WTC11 (cell line): ENCODE data around the gene FAAH2. TPM values are rescaled to one million over a fixed set of nuclear protein-coding genes. Genes with fewer than 3 reads are reported as not detected.
A peak's percentile ranks its signal among the peaks of the same experiment; 100 is the strongest.

ENCODE experiments used
- ATAC-seq: fragments of 200-7000 bp; cut with Tn5 transposase; 2 replicates; pipeline ENCODE4 v1.10.0; 2021; ENCODE audit warnings: mild to moderate bottlenecking, moderate library complexity
- CTCF ChIA-PET: fragments of 300-600 bp; sonication (Branson Sonifier 250); formaldehyde crosslinking; loops from one replicate; lab custom pipeline; 2021; ENCODE audit warnings: antibody characterized with exemption; lab: Charles Lee
- POLR2A ChIA-PET: fragments of 350-600 bp; sonication (Branson Sonifier 250); formaldehyde crosslinking; loops from one replicate; lab custom pipeline; 2021; ENCODE audit warnings: antibody characterized with exemption; lab: Charles Lee
- DNase-seq: peaks from one replicate; pipeline ENCODE4 v3.0.0; 2021; ENCODE audit warnings: low spot score
- H3K27ac Mint-ChIP-seq: 2 replicates; pipeline ENCODE4 v1.8.0; 2021; ENCODE audit warnings: mixed read lengths
- H3K27me3 Mint-ChIP-seq: 2 replicates; pipeline ENCODE4 v1.8.0; 2021; ENCODE audit warnings: low read depth, mild to moderate bottlenecking, moderate library complexity, mixed read lengths
- H3K36me3 Mint-ChIP-seq: 2 replicates; pipeline ENCODE4 v1.8.0; 2021; ENCODE audit warnings: mixed read lengths
- H3K4me1 Mint-ChIP-seq: 2 replicates; pipeline ENCODE4 v1.8.0; 2022; ENCODE audit warnings: mixed read lengths
- H3K4me3 Mint-ChIP-seq: 2 replicates; pipeline ENCODE4 v1.8.0; 2021; ENCODE audit warnings: mild to moderate bottlenecking, moderate library complexity, mixed read lengths
- H3K9me3 Mint-ChIP-seq: 2 replicates; pipeline ENCODE4 v1.8.0; 2021; ENCODE audit warnings: mixed read lengths
- ARID4B ChIP-seq: sonication (generic); formaldehyde crosslinking; IDR thresholded peaks from 2 replicates; pipeline ENCODE4 v1.8.0; 2023; ENCODE audit warnings: missing genetic modification reagents, mild to moderate bottlenecking, borderline replicate concordance
- ELF4 ChIP-seq: sonication (generic); formaldehyde crosslinking; IDR thresholded peaks from 2 replicates; pipeline ENCODE4 v1.8.1; 2022; ENCODE audit warnings: low read depth, mild to moderate bottlenecking, moderate library complexity, missing genetic modification reagents
- ERG ChIP-seq: fragments of 250-450 bp; sonication (Bioruptor Pico); IDR thresholded peaks from 2 replicates; pipeline ENCODE4 v1.8.0; 2021; ENCODE audit warnings: mild to moderate bottlenecking
- ESRRA ChIP-seq: sonication (generic); formaldehyde crosslinking; IDR thresholded peaks from 2 replicates; pipeline ENCODE4 v1.8.1; 2022; ENCODE audit warnings: mild to moderate bottlenecking, missing genetic modification reagents, borderline replicate concordance
- ETV6 ChIP-seq: sonication (generic); formaldehyde crosslinking; IDR thresholded peaks from 2 replicates; pipeline ENCODE4 v1.8.1; 2022; ENCODE audit warnings: mild to moderate bottlenecking, missing genetic modification reagents
- FOXP4 ChIP-seq: sonication (generic); formaldehyde crosslinking; IDR thresholded peaks from 2 replicates; pipeline ENCODE4 v1.8.0; 2022; ENCODE audit warnings: mild to moderate bottlenecking, missing genetic modification reagents
- GABPB1 ChIP-seq: sonication (generic); formaldehyde crosslinking; IDR thresholded peaks from 2 replicates; pipeline ENCODE4 v1.8.1; 2023; ENCODE audit warnings: mild to moderate bottlenecking, missing genetic modification reagents
- HMGA2 ChIP-seq: fragments of 250-450 bp; sonication (Bioruptor Pico); IDR thresholded peaks from 2 replicates; pipeline ENCODE4 v1.4.0; 2021; ENCODE audit warnings: mild to moderate bottlenecking, moderate library complexity
- IRF2 ChIP-seq: sonication (generic); formaldehyde crosslinking; IDR thresholded peaks from 2 replicates; pipeline ENCODE4 v1.8.0; 2022; ENCODE audit warnings: low read depth, missing genetic modification reagents, borderline replicate concordance
- JAZF1 ChIP-seq: fragments of 250-450 bp; sonication (Bioruptor Pico); IDR thresholded peaks from 2 replicates; pipeline ENCODE4 v1.9.0; 2021; ENCODE audit warnings: moderate library complexity, mild to moderate bottlenecking, inconsistent platforms
- JUN ChIP-seq: sonication (generic); formaldehyde crosslinking; IDR thresholded peaks from 2 replicates; pipeline ENCODE4 v1.8.0; 2023; ENCODE audit warnings: mild to moderate bottlenecking, missing genetic modification reagents
- MAX ChIP-seq: sonication (generic); formaldehyde crosslinking; IDR thresholded peaks from 2 replicates; pipeline ENCODE4 v1.8.0; 2022; ENCODE audit warnings: mild to moderate bottlenecking, missing genetic modification reagents
- NR1H2 ChIP-seq: sonication (generic); formaldehyde crosslinking; IDR thresholded peaks from 2 replicates; pipeline ENCODE4 v1.9.0; 2021; ENCODE audit warnings: mild to moderate bottlenecking, moderate library complexity, missing genetic modification reagents
- NR3C1 ChIP-seq: sonication (generic); formaldehyde crosslinking; conservative IDR thresholded peaks from 2 replicates; pipeline ENCODE4 v1.8.1; 2023; ENCODE audit warnings: low read depth, mild to moderate bottlenecking, missing genetic modification reagents
- PREB ChIP-seq: sonication (generic); formaldehyde crosslinking; IDR thresholded peaks from 2 replicates; pipeline ENCODE4 v1.8.1; 2022; ENCODE audit warnings: mild to moderate bottlenecking, missing genetic modification reagents, moderate library complexity, borderline replicate concordance
- TEAD1 ChIP-seq: sonication (generic); formaldehyde crosslinking; IDR thresholded peaks from 2 replicates; pipeline ENCODE4 v1.8.0; 2022; ENCODE audit warnings: mild to moderate bottlenecking, missing genetic modification reagents
- TP53 ChIP-seq: sonication (generic); formaldehyde crosslinking; IDR thresholded peaks from 2 replicates; pipeline ENCODE4 v1.8.1; 2023; ENCODE audit warnings: mild to moderate bottlenecking, missing genetic modification reagents
- USF2 ChIP-seq: sonication (generic); formaldehyde crosslinking; IDR thresholded peaks from 2 replicates; pipeline ENCODE4 v1.8.1; 2023; ENCODE audit warnings: mild to moderate bottlenecking, missing genetic modification reagents, moderate library complexity
- ZBTB21 ChIP-seq: sonication (generic); formaldehyde crosslinking; IDR thresholded peaks from 2 replicates; pipeline ENCODE4 v1.8.1; 2023; ENCODE audit warnings: mild to moderate bottlenecking, missing genetic modification reagents, borderline replicate concordance
- ZNF121 ChIP-seq: sonication (generic); formaldehyde crosslinking; IDR thresholded peaks from 2 replicates; pipeline ENCODE4 v1.8.0; 2023; ENCODE audit warnings: missing genetic modification reagents
- ZNF232 ChIP-seq: sonication (generic); formaldehyde crosslinking; IDR thresholded peaks from 2 replicates; pipeline ENCODE4 v1.8.0; 2022; ENCODE audit warnings: mild to moderate bottlenecking, missing genetic modification reagents
- ZNF396 ChIP-seq: fragments of 250-450 bp; sonication (Bioruptor Pico); IDR thresholded peaks from 2 replicates; pipeline ENCODE4 v1.8.0; 2021; ENCODE audit warnings: mild to moderate bottlenecking, moderate library complexity, borderline replicate concordance
- total RNA-seq: library from RNA; stranded (reverse); gene quantifications from 3 replicates; pipeline ENCODE4 v1.2.3, GENCODE V29; 2021

FAAH2 gene
- total RNA-seq, 1 experiment from 2014 or later = 5.0 TPM

- ATAC-seq = no peak
- Mint-ChIP-seq H3K36me3 (peaks cover 24% of the 10 kb centered on the region), H3K4me1 (peaks cover 3% of the 10 kb centered on the region), H3K4me3 (no peak overlapping the region), H3K9me3 (peaks cover 10% of the 10 kb centered on the region), H3K27me3 (no peaks in the 10 kb centered on the region), H3K27ac (no peak overlapping the region)
- CTCF ChIA-PET = no interaction called here
- DNase-seq = no peak
- POLR2A ChIA-PET = no interaction called here
- TF ChIP-seq MAX (CRISPR knock-in tag) (no peak), JAZF1 (no peak), JUN (CRISPR knock-in tag) (no peak), FOXP4 (no peak), IRF2 (CRISPR knock-in tag) (no peak), NR3C1 (no peak), TEAD1 (CRISPR knock-in tag) (no peak), PREB (CRISPR knock-in tag) (no peak), TP53 (CRISPR knock-in tag) (no peak), NR1H2 (CRISPR knock-in tag) (no peak), ELF4 (CRISPR knock-in tag) (no peak), ERG (no peak)
Measured at GRCh38 chrX:57445832-57446231, 159.3 kb downstream of the FAAH2 start.

GRCh38 chrX:57447856-57448255 lies 161.3 kb downstream of the FAAH2 start:
- Mint-ChIP-seq H3K27ac (no peak overlapping the region), H3K4me1 (peaks cover 3% of the 10 kb centered on the region), H3K9me3 (peaks cover 10% of the 10 kb centered on the region), H3K36me3 (peaks cover 23% of the 10 kb centered on the region), H3K4me3 (no peak overlapping the region), H3K27me3 (no peaks in the 10 kb centered on the region)
- ChIA-PET POLR2A (no interaction called here), CTCF (no interaction called here)
- ATAC-seq (no peak), DNase-seq (no peak)
- TF ChIP-seq GABPB1 (CRISPR knock-in tag) (peak; percentile 59; the same call in 1 of the 2 replicates), ETV6 (CRISPR knock-in tag) (no peak)

GRCh38 chrX:57451426-57452020 lies 165.0 kb downstream of the FAAH2 start:
- CTCF ChIA-PET = no interaction called here

More at GRCh38 chrX:57451426-57452020, 165.0 kb downstream of the FAAH2 start:
- peaks cover 18% of the 10 kb centered on the region for H3K9me3 Mint-ChIP-seq
- H3K36me3 Mint-ChIP-seq = peaks cover 28% of the 10 kb centered on the region
- POLR2A ChIA-PET = no interaction called here
- no peak overlapping the region for H3K27ac Mint-ChIP-seq
- no peaks in the 10 kb centered on the region for H3K4me1 Mint-ChIP-seq
- ATAC-seq (no peak), DNase-seq (no peak)
- TF ChIP-seq ZNF232 (CRISPR knock-in tag) (no peak), ZBTB21 (CRISPR knock-in tag) (no peak), ARID4B (CRISPR knock-in tag) (no peak), HMGA2 (CRISPR knock-in tag) (no peak), ETV6 (CRISPR knock-in tag) (no peak), ZNF121 (CRISPR knock-in tag) (no peak), ZNF396 (CRISPR knock-in tag) (no peak), PREB (CRISPR knock-in tag) (no peak), ESRRA (no peak), GABPB1 (CRISPR knock-in tag) (no peak), USF2 (no peak)
- no peaks in the 10 kb centered on the region for H3K27me3 Mint-ChIP-seq
- H3K4me3 Mint-ChIP-seq = no peak overlapping the region
